Stomach smooth muscle (tissue), 2 donors: ENCODE data around the gene PLAC9.
"Not testable (repeated sequence)": the region's sequence is repeated elsewhere in the genome, so short reads cannot be mapped to it uniquely, and the experiment has no call there.

Source experiments
- H3K27ac ChIP-seq: one replicate; pipeline ENCODE4 v1.7.0; 2013; ENCODE audit warnings: mild to moderate bottlenecking, low read length, inconsistent platforms
- H3K27me3 ChIP-seq, 2 donors: one replicate each; pipeline ENCODE4 v1.7.0; 2013; ENCODE audit warnings: low read length in 2 of 2; ENCODE audit not compliant: insufficient read depth in 2 of 2, control insufficient read depth in 1 of 2
- H3K36me3 ChIP-seq, 2 donors: one replicate each; pipeline ENCODE4 v1.7.0; 2013; ENCODE audit warnings: low read length in 2 of 2; ENCODE audit not compliant: control insufficient read depth in 2 of 2, insufficient read depth in 2 of 2
- H3K4me1 ChIP-seq: one replicate; pipeline ENCODE4 v1.7.0; 2013; ENCODE audit warnings: low read length; ENCODE audit not compliant: control insufficient read depth, insufficient read depth
- H3K4me3 ChIP-seq, 2 donors: one replicate each; pipeline ENCODE4 v1.7.0; 2013; ENCODE audit warnings: low read length in 2 of 2
- H3K9ac ChIP-seq, 2 donors: one replicate each; pipeline ENCODE4 v1.7.0; 2013; ENCODE audit warnings: low read length in 2 of 2, mild to moderate bottlenecking in 1 of 2
- H3K9me3 ChIP-seq, 2 donors: one replicate each; pipeline ENCODE4 v1.7.0; 2013; ENCODE audit warnings: low read length in 2 of 2; ENCODE audit not compliant: control insufficient read depth in 2 of 2
- donor health status: healthy.
- donor health status: Pancreatic carcinoma.

The PLAC9 gene

GRCh38 chr10:80118669-80119068, 13.9 kb upstream of the PLAC9 start:
- Histone ChIP-seq H3K9me3 (no peaks in the 10 kb centered on the region), H3K27ac (no peak overlapping the region), H3K4me3 (no peak overlapping the region), H3K27me3 (peaks cover 0 to 2% of the 10 kb centered on the region in 2 donors), H3K36me3 (no peaks in the 10 kb centered on the region), H3K4me1 (no peaks in the 10 kb centered on the region), H3K9ac (no peak overlapping the region)

GRCh38 chr10:80122110-80122710, 10.3 kb upstream of the PLAC9 start:
- H3K4me3 ChIP-seq: no peak overlapping the region
- H3K9ac ChIP-seq: no peak overlapping the region
- peaks cover 0 to 2% of the 10 kb centered on the region in 2 donors for H3K27me3 ChIP-seq
- no peaks in the 10 kb centered on the region for H3K9me3 ChIP-seq
- no peaks in the 10 kb centered on the region for H3K36me3 ChIP-seq
- no peak overlapping the region for H3K27ac ChIP-seq
- H3K4me1 ChIP-seq: no peaks in the 10 kb centered on the region

GRCh38 chr10:80122746-80123145, 9.8 kb upstream of the PLAC9 start:
- Histone ChIP-seq H3K9me3 (no peaks in the 10 kb centered on the region), H3K9ac (no peak overlapping the region), H3K4me3 (no peak overlapping the region), H3K4me1 (no peaks in the 10 kb centered on the region), H3K36me3 (no peaks in the 10 kb centered on the region), H3K27me3 (peaks cover 0 to 2% of the 10 kb centered on the region in 2 donors), H3K27ac (no peak overlapping the region)

GRCh38 chr10:80126876-80127275, 5.7 kb upstream of the PLAC9 start:
- Histone ChIP-seq H3K9me3 (no peaks in the 10 kb centered on the region), H3K27ac (no peak overlapping the region), H3K4me3 (no peak overlapping the region), H3K36me3 (no peaks in the 10 kb centered on the region), H3K27me3 (peaks cover 0 to 2% of the 10 kb centered on the region in 2 donors), H3K4me1 (no peaks in the 10 kb centered on the region), H3K9ac (no peak overlapping the region)

DNA sequence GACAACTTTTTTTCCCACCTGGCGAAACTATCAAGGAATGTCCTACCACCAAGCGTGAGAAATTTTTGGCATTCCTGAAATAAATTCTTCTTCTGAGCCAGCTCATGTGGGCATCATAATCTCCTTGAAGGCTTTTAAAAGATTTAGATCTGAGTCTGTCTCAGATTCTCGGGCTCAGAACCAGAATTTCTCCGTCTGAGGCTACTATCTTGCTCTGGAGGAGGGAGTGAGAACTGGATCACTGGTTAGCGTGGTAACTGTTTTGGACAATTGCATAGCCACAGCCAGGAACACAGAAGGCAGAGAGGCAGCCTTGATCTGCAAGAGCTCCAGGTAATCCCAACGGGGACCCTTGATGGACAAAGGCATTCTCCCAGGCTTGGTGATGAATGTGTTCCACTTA, 1.0 kb upstream of the PLAC9 start:
- Histone ChIP-seq H3K27ac (no peak overlapping the region), H3K9me3 (no peaks in the 10 kb centered on the region), H3K36me3 (no peaks in the 10 kb centered on the region), H3K9ac (no peak overlapping the region), H3K27me3 (peaks cover 9 to 13% of the 10 kb centered on the region in 2 donors), H3K4me3 (no peak overlapping the region), H3K4me1 (peaks cover 12% of the 10 kb centered on the region)

DNA sequence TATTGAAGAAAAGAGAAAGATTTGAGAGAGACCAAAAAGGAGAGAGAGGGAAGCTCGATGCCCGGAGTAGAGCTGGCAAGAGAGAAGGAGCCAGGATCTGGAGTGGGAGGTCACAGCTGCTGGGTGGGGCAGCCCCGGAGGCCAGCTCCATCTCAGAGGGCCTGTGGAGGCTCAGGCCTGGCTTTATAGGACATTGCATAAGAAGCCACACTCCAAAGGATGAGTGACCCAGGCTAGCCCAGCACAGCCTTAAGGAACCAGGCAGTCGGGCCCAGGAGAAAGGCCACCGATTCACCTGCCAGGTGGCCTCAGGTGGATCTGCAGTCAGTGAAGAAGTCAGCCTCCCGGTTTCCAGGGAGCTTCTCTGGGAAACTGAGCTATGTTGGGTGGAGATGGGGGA, 676 bp downstream of the PLAC9 start:
- Histone ChIP-seq H3K4me1 (peaks cover 20% of the 10 kb centered on the region), H3K9ac (peak overlapping the region; percentile 62 to 71)

DNA sequence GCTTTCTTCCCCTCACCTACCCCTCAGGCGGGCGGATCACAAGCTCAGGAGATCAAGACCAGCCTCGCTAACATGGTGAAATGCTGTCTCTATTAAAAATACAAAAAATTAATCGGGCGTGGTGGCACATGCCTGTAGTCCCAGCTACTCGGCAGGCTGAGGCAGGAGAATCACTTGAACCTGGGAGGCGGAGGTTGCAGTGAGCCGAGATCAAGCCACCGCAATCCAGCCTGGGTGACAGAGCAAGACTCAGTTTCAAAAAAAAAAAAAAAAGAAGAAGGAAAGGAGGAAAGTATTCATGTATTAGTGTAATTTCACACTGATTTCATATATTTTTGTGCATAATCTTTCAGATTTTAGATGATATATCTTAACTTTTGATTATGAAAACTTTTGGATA, 1.2 kb downstream of the PLAC9 start:
- H3K4me3 ChIP-seq: peak overlapping the region in 1 of 2 donors; percentile 69
- H3K27me3 ChIP-seq: peaks cover 17 to 25% of the 10 kb centered on the region in 2 donors
- H3K4me1 ChIP-seq: peaks cover 20% of the 10 kb centered on the region
- H3K9me3 ChIP-seq, H3K36me3 ChIP-seq: not testable (repeated sequence)
- H3K27ac ChIP-seq: peak overlapping the region; percentile 66
- H3K9ac ChIP-seq: peak overlapping the region; percentile 62 to 71

More for the DNA sequence above, 676 bp downstream of the PLAC9 start:
- H3K4me3 ChIP-seq: peak overlapping the region; percentile 53 to 69
- peak overlapping the region; percentile 66 for H3K27ac ChIP-seq
- no peaks in the 10 kb centered on the region for H3K36me3 ChIP-seq
- H3K27me3 ChIP-seq: peaks cover 16 to 20% of the 10 kb centered on the region in 2 donors
- H3K9me3 ChIP-seq: no peaks in the 10 kb centered on the region

- H3K27ac ChIP-seq: peak overlapping the region; percentile 18
- H3K4me1 ChIP-seq: peaks cover 20% of the 10 kb centered on the region
- H3K4me3 ChIP-seq: peak overlapping the region in 1 of 2 donors; percentile 40
These were observed 3.6 kb downstream of the PLAC9 start for GRCh38 chr10:80136134-80136571.

DNA sequence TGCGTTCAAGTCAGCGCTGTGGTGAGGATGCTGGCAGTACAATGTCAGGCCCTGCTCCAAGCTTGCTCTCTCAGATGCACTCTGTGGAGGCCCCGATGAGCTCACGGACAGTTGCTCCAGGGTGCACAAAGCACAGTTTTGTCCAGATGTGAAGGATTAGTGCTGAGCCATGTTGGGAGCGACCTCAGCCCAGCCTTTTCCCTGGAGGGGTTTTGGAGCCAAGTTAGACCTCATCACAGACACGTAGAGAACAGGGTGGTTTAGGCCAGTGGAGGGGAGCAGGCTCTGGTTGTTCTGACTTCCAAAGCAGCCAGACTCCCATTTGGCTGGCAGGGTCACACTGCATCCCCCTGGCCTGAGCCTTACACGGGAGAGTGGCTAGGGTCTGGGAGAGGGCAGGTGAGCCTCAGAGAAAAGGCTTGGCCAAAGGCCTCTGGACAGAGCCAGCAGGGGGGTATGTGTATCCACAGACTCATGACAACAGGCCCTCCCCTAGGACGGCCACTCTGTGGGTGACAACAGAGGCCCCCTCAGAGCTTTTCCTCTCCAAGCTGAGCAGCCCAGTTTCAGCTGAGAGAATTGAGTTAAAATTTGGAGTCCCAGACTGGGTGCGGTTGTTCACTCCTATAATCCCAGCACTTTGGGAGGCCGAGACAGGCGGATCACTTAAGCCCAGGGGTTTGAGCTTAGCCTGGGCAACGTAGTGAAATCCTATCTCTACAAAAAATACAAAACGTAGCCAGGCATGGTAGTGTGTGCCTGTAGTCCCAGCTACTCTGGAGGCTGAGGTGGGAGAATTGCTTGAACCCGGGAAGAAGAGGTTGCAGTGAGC, 4.7 kb downstream of the PLAC9 start:
- Histone ChIP-seq H3K4me1 (peaks cover 18% of the 10 kb centered on the region), H3K4me3 (no peak overlapping the region), H3K27ac (peak overlapping the region; percentile 53), H3K36me3 (no peaks in the 10 kb centered on the region), H3K27me3 (peaks cover 23 to 29% of the 10 kb centered on the region in 2 donors), H3K9ac (peak overlapping the region in 1 of 2 donors; percentile 13), H3K9me3 (no peaks in the 10 kb centered on the region)

More at GRCh38 chr10:80136134-80136571, 3.6 kb downstream of the PLAC9 start:
- Histone ChIP-seq H3K36me3 (no peaks in the 10 kb centered on the region), H3K9ac (no peak overlapping the region), H3K27me3 (peaks cover 23 to 30% of the 10 kb centered on the region in 2 donors), H3K9me3 (no peaks in the 10 kb centered on the region)

DNA sequence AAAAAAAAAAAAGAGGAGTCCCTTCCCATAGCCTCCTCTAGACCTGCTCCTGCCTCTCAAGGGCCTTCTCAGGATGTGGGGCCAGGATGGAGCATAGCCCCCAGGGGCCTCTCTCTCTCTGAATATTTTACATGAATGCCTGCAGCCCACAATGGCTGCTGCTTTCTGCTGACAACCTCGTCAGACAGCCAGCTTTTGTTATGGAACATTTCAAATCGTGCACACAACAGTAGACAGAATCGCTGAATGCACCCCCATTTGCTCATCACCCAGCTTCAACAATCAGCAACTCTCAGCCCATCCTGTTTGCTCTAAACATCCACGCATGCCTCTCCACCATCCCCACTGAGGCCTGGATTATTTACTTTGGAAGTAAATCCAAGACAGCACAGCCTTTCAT, 5.4 kb downstream of the PLAC9 start:
- Histone ChIP-seq H3K36me3 (no peaks in the 10 kb centered on the region), H3K27me3 (peaks cover 23% of the 10 kb centered on the region in 2 donors), H3K4me1 (peaks cover 14% of the 10 kb centered on the region), H3K27ac (peak overlapping the region; percentile 37), H3K9ac (no peak overlapping the region), H3K9me3 (no peaks in the 10 kb centered on the region), H3K4me3 (no peak overlapping the region)

GRCh38 chr10:80139265-80139664, 6.7 kb downstream of the PLAC9 start:
- Histone ChIP-seq H3K36me3 (no peaks in the 10 kb centered on the region), H3K27me3 (peaks cover 15 to 17% of the 10 kb centered on the region in 2 donors), H3K9me3 (no peaks in the 10 kb centered on the region), H3K4me1 (peaks cover 14% of the 10 kb centered on the region), H3K27ac (no peak overlapping the region), H3K4me3 (no peak overlapping the region), H3K9ac (no peak overlapping the region)
